ENCODE measurements around the gene PLAU. TPM values are rescaled to one million over a fixed set of nuclear protein-coding genes. Genes with fewer than 3 reads are reported as not detected.
"Not testable (repeated sequence)": the region's sequence is repeated elsewhere in the genome, so short reads cannot be mapped to it uniquely, and the experiment has no call there.

The PLAU gene
- total RNA-seq, 1 donor from 2014 or later = 29.1 TPM

DNA sequence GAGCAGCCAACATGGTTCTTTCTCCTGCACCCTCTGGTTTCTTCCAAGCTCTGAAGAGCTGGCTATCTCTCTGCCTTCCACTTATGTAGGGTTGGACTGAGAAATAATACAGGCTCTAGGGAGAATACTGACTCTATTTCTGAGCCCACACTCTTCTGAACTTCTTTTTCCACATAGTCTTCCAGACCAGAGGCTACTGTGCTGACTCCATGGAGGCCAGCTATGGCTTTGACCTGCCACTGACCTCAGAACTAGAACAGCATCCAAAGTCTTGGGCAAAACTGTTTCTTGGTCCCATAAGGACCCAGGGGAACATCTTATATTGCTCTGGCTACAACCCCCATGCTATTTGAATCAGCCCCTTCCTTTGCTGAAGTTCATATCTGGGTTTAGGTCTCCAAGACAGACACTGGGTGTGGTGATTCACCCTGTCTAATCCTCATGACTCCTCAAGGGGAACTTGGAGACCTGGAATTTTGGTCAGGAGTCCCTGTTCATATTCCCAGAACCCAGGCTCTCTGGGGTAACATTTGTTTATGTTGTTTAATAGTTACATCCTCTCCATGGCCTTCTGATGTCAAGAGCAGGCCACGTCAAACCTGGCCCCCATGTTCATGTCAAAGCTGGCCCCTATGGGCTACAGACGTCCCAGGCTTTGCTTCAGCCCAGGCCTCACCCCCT is 12.1 kb upstream of the PLAU start:
- no peak for DNase-seq

DNA sequence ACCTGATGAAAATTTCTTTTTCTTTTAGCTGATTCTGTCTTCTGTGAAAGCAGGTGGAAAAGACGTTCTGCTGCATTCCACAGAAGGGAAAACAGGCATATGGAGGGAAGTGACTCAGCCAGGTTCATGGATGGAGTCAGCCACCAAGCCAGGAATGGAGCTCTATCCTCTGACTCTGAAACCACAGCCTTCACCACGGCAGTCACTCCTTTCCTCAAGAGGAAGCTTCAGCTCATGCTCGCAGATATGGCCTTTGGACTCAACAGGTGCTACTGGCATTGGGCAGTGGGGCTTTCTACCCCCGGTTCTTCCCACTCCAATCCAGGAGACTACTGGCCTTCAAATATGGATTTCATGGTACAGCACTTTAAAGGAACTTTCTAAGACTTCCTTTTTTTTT is 11.5 kb upstream of the PLAU start:
- no peak for DNase-seq

DNA sequence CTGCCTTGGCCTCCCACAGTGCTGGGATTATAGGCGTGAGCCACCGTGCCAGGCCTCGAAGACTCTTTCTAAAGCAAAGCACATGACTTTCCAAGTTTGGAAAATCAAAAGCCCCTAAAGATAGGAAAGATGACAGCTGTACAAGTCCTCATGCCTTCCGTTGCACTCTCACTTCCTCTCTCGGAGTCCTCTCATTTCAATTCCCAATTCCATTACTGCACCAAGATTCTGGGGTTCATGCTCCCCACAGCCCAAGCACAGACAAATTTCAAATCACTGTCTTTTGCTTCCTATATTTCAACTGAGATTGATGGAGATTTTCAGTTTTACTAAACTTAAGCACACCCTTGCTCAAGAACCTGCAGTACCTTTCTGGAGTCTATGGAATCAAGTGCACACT is 10.9 kb upstream of the PLAU start:
- no peak for DNase-seq

DNA sequence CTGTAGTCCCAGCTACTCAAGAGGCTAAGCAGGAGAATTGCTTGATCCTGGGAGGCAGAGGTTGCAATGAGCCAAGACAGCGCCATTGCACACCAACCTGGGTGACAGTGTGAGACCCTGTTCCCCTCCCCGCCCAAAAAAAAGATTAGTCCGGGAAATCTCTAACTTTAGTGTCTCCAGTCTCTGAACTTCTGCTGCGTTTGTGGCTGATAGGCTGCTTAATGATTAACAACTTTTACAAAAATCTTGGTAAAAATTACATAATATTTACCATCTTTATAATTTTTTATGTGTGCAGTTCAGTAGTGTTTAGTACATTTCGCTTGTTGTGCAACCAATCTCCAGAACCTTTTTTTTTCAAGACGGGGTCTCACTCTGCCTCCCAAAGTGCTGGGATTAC is 9.7 kb upstream of the PLAU start:
- no peak for DNase-seq

DNA sequence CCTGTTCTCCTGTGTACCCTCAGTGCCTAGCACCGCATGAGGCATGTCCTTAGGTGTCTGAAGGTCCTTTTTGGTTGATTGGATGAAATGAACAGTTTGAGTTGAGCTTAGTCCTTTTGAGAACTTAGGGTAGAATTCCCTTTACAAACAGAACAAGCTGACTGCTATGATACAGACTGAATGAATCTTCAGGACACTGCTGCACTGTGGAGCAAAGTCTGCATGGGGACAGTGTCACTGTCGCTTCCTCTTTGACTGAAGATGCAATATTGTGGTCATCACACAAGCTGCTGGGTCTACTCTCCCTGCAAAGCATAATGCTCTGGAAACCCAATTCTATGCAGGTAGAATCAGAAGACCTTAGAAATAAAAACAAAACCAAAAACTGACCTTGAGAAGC is 8.6 kb upstream of the PLAU start:
- no peak for DNase-seq

DNA sequence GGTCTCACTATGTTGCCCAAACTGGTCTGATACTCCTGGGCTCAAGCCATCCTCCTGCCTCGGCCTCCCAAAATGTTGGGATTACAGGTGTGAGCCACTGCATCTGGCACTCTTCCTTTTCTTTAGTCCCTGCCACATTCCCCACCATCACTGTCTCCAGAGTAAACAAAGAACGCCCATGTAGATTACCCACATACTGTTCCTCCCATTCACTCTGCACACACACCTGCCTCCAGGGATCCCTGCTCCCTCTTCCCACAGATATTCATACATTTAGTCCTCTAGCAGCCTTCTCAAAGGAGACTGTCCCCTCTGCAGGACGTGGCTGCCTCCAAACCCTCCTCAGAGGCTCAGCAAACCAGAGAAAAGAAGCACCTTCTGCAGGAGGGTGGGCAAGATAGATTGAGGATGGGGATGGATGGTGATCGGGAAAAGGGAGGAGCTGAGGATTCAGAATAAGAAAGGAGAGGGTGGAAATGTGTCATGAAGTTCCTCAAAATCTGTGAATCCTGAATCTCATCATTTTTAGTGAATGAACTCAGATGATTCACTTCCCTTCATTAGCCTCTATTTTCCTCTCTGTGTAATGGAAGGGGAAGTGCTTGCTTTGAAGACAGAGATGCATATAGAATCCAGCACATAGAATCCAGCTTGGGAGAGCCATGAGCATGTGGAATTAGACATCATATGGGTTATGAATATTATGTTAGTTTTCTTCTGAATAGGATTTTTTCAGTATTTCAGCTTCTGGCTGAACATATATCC is 5.5 kb upstream of the PLAU start:
- no peak for DNase-seq

DNA sequence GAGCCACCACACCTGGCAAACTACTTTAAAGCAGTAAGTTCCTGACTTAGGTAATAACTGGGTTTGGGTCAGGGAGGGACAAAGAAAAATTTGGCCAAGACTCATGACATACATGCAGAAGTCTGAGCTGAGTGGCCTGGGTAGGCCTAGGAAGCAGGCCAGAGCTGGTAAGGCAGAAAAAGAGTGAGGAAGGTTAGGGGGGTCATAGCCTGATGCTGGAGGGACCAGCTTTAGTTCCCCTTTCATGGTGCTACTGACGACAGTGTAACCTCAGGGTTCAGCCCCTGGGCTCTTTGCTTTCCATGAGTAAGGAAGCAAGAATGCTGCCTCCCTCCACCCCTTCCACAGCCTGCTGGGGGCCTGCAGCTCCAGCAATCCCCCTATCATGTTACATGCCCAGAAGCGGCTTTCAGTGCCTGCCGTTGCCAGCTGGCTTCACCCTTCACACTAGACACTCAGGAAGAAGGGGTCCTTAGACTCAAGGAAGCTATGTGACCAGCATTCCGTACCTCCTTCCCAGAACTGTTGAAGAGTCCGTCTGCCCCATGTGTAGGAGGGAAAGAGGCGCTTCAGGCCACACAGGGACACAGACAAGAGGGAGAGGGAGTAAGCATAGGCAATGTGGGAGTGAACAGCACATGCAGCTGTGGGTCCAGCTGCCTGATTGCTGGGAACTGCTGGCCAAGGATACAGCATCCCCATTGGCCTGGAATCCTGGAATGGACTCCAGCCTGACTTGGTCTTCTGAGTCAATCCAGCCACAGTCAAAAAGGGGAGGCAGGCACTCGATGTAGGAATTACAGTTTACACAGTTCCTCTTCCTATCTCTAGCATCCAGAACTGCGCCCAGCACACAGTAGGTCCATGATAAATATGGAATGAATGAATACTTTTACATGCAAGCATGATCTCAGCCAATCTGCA is 4.1 kb upstream of the PLAU start:
- peak; percentile 88 for DNase-seq

DNA sequence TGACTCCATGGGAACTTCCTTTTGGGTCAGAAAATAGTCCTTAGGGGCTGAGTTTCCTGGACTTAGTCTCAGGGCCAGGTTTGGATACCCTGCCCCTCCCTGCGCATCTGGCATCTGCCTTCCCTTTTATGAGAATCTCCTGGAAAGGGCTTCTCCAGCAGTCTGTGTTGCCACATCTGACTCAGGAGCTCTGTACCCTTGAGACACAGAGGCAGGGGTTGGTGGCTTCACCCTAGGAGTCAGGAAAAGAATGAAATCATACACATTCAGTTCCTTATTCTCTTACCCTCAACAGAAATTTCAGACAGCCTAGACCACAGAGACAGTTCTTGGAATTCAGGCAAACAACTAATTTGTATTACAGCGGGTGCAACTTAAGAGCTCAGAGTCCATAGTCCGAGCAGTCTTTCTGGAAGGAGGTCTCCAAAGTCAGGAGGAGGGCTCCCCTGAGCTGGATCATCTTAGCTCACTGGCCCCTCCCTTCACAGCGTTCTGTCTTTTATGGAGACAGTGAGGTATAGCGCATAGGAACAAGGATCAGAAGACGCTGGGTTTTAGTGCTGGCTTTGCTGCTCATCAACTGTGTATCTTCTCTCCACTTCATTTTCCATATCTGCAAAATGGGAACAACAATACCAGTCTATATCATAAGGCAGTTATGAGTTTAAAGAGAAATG is 3.0 kb upstream of the PLAU start:
- DNase-seq = no peak

DNA sequence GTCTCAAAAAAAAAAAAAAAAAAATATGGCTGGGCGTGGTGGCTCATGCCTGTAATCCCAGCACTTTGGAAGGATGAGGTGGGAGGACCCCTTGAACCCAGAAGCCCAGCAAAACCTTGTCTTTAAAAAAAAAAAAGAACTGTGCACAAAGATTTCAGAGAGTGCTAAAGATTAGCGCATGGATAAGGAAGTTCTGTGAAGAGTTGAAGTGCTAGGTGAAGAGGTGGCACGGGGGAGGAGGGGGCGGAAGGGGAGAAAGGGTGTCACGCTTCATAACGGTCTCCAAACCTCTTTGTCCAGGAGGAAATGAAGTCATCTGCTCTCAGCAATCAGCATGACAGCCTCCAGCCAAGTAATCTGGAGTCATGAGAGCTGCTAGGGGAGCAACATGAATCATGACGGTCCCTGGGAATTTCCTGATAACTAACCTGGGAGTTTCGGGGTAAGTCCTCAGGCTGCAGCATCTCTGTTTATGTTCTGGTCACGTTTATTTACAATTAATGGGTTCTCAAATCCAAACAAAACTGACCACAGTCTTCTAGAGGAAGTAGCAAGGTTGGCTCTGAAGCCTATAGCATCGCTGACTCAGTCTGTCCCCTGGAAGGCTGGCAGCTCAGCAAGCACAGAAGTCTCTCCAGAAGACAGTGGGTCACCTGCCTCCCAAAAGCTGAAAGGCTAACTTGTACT is 1.9 kb upstream of the PLAU start:
- DNase-seq = no peak

DNA sequence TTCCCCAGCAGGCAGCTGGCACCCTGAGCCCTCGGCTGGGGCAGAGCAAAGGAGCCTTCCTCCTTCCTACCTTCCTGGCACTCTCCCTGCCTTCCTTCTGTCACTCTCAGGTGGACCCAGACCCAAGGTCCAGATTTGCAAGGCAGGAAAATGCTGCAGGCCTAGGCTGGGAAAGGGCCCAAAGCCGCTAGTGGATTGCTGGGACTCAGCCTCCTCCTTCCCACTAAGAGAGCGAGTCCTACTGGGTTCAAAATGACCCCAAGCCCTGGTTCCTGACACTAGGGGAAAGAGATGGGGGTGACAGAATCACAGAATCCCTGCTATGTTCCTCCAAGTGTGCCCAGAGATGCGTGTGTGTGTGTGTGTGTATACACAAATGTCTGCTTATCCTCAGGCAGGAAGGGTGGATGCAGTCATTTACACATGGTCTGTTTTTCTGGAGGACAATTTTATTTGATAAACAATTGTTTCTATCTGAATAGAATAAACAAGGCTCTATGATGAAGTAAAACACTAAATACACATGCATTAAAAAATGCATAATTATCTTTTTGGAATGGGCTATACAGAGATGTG is 1.3 kb upstream of the PLAU start:
- DNase-seq = no peak

DNA sequence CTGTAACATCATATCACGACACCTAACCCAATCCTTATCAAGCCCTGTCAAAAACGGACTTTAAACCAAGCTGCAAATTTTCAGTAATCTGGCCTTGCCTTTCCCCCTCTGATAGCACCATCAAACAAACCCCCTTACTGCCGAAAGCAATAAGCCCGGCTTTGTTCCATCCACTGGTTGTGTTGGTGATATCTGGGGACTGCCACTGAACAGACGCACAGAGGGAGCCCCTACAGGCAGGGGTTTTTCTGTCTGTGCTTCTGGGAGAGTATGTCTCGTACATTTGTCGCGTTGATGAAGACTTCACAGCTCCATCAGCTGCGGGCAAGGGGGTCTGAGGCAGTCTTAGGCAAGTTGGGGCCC is 550 bp upstream of the PLAU start:
- DNase-seq = no peak

DNA sequence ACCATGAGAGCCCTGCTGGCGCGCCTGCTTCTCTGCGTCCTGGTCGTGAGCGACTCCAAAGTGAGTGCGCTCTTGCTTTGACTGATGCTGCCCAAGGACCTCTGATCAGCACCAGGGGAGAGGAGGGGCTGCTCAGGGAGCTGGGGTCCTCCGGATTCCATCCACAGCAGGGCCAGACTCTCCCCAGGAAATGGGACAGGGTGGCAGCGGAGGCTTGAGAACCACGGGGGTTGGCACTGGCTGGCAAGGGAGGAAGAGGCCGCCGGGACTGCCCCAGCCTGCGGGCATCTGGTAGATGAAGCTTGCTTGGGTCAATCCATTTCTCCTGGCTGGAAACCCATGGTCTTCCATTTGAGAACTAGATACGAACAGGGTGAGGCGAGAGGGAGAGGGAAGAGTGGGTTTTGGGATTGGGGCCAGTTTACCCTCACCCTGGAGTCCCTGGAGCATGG is 647 bp downstream of the PLAU start:
- no peak for DNase-seq

DNA sequence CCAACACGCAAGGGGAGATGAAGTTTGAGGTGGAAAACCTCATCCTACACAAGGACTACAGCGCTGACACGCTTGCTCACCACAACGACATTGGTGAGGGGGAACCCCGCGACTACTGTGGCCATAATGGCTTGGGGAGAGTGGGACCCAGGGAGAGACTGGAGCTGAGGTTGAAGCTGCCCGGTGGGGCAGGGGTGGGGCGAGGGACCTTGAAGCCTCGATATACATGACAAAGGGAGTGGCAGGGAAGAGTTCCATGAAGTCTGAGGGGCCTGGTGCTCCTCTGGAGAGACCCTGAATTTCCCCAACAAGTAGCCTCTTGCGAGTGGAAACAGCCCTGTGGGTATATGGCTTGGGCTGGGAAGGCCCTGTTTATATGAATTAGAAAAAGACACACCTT is 3.1 kb downstream of the PLAU start:
- no peak for DNase-seq

DNA sequence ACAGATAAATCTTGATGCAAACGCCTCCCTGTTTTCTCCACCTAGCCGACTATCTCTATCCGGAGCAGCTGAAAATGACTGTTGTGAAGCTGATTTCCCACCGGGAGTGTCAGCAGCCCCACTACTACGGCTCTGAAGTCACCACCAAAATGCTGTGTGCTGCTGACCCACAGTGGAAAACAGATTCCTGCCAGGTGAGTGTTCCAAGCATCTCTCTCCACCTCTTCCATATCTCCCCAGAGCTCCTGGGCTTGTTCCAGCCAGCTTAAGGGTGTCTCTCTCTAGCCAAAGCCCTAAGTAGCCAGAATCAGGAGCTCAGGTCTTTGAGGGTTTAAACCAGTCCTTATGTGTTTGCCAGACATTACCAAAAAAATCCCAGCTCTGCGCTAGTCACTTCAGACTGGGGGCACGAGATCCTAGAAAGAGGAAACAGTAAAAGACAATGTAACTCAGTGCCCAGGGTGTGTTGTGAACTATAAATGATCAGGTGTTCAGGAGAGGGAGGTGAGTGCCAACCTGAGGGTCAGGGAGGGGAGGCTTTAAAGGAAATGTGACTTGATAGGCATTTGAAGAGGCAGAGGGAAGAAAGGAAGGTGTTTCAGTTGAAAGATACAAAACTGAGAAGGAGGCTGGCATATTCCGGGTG is 4.4 kb downstream of the PLAU start:
- no peak for DNase-seq

DNA sequence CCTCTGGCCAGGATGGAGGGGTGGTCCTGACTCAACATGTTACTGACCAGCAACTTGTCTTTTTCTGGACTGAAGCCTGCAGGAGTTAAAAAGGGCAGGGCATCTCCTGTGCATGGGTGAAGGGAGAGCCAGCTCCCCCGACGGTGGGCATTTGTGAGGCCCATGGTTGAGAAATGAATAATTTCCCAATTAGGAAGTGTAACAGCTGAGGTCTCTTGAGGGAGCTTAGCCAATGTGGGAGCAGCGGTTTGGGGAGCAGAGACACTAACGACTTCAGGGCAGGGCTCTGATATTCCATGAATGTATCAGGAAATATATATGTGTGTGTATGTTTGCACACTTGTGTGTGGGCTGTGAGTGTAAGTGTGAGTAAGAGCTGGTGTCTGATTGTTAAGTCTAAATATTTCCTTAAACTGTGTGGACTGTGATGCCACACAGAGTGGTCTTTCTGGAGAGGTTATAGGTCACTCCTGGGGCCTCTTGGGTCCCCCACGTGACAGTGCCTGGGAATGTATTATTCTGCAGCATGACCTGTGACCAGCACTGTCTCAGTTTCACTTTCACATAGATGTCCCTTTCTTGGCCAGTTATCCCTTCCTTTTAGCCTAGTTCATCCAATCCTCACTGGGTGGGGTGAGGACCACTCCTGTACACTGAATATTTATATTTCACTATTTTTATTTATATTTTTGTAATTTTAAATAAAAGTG is 6.0 kb downstream of the PLAU start:
- DNase-seq = no peak

DNA sequence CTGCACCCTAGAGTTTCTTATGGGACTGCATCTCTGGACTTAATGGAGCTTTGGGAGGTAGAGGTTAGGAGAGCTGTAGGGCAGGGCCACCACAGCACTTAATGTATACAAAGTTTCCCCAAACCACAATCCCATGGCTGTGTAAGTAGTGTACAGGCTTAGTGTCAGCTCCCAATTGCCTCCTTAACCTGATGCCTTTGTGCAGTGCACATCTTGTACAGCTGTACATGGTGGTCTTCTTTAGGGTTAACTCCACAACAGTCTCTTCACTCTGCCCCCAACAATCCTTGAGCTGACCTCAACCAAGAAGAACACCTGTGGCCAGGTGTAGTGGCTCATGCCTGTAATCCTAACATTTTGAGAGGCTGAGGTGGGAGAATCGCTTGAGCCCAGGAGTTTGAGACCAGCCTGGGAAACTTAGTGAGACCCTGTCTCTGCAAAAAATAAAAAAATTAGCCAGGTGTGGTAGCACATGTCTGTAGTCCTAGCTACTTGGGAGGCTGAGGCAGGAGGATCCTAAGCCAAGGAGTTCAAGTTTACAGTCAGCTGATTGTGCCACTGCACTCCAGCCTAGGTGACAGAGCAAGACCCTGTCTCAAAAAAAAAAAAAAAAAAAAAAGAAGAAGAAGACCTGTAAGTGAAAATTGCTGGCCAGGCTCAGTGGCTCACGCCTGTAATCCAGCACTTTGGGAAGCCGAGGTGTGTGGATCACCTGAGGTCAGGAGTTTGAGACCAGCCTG is 6.8 kb downstream of the PLAU start:
- no peak for DNase-seq

DNA sequence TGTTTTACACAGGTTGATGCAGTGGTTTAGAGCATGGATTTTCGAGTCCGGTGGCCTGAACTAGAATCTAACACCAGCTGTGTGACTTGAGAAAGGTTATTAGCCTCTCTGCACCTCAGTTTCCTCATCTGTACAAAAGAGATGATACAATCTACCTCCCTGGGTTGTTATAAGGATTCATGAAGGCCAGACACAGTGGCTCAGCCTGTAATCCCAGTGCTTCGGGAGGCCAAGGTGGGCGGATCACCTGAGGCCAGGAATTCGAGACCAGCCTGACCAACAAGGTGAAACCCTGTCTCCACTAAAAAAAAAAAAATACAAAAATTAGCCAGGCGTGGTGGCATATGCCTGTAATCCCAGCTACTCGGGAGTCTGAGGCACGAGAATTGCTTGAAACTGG is 8.5 kb downstream of the PLAU start:
- DNase-seq = not testable (repeated sequence)

DNA sequence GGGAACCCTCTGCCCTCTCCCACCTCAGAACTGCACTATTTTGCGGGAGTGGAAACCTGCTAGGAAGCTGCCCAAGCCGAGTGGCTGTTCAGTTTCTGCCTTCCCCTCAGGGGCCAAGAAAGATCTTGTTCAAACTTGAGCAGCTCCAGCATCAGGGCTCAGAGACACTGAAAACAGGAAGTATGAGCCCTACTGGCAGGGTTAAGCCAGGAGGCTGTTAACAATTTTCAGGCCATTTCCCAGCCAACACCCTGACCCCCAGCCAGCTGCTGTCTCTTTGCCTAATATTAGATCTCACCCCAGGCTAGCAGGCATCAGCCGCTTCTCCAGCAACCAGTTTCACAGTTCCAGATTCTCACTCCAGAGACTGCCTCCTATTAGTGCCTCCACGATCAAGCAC is 9.2 kb downstream of the PLAU start:
- DNase-seq = peak; percentile 70
